Mammary epithelial cell (primary cell): ENCODE measurements around the gene GPX4.

Experiments used
- EZH2 ChIP-seq: IDR thresholded peaks from 2 replicates; pipeline ENCODE4 v1.6.1; 2012; ENCODE audit warnings: low read length, inconsistent platforms, borderline replicate concordance
- TF ChIP-seq, protein P1 (sequence below), 2 donors: IDR thresholded peaks in 1 of 2; conservative IDR thresholded peaks in 1 of 2; 2 replicates each; pipeline ENCODE4 v1.5.1; 2011 to 2012; ENCODE audit warnings: inconsistent platforms in 2 of 2, low read length in 2 of 2, mild to moderate bottlenecking in 2 of 2, control low read depth in 1 of 2, low read depth in 1 of 2; ENCODE audit not compliant: insufficient read depth in 1 of 2; ENCODE audit errors: extremely low read depth in 1 of 2

DNA sequence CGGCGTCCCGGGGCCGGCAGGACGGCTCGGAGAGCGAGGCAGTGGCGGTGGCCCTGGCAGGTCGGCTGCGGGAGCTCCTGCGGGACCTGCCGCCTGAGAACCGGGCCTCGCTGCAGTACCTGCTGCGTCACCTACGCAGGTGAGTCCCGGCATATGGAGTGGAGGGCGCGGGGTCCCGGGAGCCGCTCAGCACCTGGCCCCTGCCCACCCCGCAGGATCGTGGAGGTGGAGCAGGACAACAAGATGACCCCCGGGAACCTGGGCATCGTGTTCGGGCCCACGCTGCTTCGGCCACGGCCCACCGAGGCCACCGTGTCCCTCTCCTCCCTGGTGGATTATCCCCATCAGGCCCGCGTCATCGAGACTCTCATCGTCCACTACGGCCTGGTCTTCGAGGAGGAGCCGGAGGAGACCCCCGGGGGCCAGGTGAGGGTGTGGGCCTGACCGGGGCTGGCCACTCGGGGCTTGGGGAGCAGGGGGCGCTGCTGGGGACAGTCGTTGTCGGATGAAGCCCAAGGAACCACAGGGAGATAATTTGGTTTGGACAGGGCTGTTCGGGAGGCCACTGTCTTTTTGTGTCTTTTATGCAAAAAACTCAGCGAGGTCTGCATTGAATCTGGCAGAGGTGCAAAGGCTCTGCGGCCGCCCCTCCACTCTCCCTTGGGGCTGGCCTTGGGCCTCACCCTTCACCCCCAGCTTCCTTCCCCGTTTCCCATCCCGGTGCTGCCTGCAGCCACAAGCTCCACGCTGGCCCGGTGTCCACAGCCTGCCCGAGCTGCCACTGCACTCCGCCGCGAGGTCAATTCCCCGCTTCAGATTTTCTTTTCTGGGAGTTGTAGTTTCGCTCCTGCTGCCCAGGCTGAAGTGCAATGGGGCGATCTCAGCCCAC lies 20.6 kb upstream of the GPX4 start:
- TF ChIP-seq EZH2, result no peak
- TF ChIP-seq, protein P1, sequence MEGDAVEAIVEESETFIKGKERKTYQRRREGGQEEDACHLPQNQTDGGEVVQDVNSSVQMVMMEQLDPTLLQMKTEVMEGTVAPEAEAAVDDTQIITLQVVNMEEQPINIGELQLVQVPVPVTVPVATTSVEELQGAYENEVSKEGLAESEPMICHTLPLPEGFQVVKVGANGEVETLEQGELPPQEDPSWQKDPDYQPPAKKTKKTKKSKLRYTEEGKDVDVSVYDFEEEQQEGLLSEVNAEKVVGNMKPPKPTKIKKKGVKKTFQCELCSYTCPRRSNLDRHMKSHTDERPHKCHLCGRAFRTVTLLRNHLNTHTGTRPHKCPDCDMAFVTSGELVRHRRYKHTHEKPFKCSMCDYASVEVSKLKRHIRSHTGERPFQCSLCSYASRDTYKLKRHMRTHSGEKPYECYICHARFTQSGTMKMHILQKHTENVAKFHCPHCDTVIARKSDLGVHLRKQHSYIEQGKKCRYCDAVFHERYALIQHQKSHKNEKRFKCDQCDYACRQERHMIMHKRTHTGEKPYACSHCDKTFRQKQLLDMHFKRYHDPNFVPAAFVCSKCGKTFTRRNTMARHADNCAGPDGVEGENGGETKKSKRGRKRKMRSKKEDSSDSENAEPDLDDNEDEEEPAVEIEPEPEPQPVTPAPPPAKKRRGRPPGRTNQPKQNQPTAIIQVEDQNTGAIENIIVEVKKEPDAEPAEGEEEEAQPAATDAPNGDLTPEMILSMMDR (conservative IDR thresholded peaks at IDR 0.05 in 1 of 2, IDR thresholded peaks at IDR 0.05 in 1 of 2; ENCODE audit: extremely low read depth in 1 of 2, insufficient read depth in 1 of 2, low read depth in 1 of 2, low read length in 2 of 2), result no peak
